GM03348 (cell line): ENCODE data around the gene LXN.
"Not testable (repeated sequence)": the region's sequence is repeated elsewhere in the genome, so short reads cannot be mapped to it uniquely, and the experiment has no call there.

Experiments used
- DNase-seq: peaks from one replicate; pipeline ENCODE4 v3.0.0; 2012; ENCODE audit warnings: low spot score

The LXN gene, protein sequence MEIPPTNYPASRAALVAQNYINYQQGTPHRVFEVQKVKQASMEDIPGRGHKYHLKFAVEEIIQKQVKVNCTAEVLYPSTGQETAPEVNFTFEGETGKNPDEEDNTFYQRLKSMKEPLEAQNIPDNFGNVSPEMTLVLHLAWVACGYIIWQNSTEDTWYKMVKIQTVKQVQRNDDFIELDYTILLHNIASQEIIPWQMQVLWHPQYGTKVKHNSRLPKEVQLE

DNA sequence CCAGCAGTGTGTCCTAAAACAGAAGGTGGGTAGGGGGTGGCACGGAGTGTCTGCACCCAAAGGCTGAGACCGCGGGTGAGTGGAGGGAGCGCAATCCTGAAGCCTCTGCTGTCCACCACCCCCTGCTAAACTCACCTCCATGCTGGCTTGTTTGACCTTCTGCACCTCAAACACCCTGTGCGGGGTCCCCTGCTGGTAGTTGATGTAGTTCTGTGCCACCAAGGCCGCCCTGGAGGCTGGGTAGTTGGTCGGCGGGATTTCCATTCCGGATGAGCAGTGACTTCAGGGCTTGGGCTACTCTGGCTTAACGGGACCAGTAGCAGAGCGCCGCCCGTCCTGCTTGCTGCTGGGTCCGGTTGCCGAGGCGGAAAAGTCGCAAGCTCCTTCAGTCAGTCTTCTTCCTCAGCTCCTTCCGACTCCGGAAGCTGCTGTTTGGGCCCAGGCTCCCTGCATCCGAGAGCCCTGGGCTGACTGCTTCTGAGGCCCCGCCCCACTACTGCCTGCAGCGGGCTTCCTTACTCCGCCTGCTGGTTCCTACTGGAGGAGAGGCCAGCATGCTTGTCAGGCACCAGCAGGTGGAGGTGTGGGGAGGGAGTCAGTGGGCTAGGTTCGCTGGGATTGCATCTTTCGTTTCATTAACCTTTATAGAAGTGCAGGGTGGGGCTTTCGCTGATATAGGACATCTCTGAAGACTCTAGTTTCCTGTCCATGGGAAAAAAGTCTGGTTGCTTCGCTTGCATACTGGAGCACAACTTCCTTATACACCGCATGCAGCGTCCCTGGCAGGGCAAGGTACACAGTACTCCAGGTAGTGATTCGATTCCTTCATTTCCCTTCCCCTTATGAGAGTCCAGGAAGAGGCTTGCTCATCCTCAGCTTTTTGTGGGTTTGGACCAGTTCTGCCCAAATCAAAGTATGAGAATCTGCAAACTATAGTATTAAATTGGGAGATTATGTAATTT lies at the start of gene LXN:
TSS of gene LXN (minus strand) at position 434 of the 962 bp plus-strand sequence. CDS start at position 264, 170 bp downstream.
- DNase-seq, result no peak

DNA sequence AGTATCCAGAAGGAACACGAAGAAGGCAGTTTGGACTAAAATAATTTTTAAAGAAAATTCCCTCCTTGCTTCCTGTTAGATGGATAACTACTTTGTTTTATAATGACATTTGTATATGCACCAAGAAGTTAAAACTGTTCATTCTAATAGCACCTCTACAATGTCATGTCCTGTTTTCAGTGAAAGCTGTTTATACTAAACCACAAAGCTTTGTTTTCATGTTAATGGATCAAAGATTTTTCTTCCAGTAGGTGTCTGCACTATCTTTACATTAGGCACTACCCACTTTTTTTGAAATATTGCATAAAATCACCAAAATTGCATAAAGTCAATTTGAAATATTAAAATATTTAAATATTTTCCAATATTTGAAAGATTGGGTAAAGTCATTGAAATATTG lies 49.7 kb upstream of the LXN start:
- DNase-seq, result no peak

DNA sequence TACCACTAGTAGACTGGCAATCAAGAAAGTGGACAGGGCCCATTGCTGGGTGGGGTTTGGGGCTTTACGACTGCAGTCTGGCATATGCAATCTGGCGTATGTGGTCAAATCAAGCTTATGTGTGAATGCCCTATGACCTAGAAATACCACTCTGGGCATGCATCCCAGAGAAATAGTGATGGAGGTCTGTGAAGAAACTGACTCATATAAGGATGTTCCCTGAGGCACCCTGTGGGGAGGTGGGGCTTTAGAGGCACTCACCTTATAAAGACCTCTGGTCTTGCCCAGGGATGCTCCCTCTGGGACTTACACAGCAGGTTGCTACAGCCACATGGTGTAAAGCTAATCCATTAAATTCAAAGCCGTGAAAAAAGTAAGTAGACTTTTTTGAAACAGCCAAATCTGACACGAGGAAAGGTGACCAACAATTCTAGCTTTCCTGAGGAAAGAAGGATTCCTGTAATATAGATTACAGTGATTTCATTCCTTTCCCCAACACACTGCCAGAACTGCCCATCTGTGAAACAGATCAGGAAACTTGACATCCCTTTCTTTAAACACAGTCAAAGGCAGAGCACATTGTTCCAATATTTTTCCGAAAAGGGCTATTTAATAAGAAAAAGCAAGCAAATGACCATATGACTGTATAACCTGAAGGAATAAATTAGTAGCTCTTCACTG lies 46.2 kb upstream of the LXN start:
- DNase-seq, result peak; percentile 57

DNA sequence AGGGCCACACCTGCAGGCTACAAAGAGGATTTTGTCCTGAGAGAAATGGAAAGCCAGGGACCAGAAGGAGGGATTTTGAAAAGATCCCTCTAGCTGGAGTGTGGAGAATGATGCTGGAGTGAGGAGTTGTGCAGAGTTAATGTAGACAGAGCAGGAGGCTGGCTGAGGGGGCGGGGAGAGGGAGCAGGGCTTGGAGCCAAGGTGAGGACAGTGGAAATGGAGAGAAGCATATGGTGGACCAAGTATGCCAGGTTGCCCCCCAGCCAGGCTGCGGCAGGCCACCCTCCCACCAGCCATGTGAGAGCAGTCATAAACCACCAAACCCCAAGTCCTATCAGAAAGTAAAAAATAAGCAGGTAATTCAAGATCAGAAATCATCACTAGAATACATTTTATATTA lies 45.1 kb upstream of the LXN start:
- DNase-seq, result no peak

DNA sequence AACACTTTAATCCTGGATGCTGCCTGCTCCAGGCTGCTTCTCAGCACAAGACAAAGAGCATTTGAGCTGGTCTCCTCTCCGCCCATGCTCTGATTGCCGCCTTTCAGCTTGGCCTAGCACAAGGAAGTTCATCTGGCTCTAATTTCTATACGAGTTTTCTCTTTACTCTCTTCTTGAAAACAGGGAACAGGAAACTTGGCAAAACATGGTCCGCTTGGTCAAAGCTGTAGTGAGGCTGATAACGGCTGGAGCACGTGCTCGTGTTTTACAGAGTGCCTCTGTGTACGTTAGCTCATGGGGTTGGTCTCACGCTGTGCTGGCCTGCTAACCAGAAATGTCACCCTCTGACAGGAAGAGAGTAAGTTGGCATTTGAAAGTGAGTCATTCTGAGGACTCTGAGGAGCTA lies 40.6 kb upstream of the LXN start:
- no peak for DNase-seq

DNA sequence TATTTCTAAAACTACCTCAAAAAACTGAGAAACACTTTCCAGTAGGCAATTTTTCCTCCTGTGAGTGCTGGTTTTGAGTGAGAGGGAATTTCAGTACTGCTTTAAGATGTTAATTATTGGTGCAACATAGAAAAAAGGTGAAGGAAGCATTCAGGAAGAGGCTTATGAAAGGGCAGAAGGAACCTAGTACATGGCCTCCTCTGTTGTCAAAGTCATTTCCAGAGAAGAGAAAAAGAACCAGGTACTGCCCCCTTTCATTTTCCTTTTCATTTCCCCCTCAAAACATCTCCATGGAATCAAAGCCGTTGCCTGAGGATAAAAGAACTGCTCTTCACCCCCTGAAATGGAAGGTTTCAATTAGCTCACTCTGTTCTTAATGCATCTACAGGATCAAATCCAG lies 40.0 kb upstream of the LXN start:
- no peak for DNase-seq

DNA sequence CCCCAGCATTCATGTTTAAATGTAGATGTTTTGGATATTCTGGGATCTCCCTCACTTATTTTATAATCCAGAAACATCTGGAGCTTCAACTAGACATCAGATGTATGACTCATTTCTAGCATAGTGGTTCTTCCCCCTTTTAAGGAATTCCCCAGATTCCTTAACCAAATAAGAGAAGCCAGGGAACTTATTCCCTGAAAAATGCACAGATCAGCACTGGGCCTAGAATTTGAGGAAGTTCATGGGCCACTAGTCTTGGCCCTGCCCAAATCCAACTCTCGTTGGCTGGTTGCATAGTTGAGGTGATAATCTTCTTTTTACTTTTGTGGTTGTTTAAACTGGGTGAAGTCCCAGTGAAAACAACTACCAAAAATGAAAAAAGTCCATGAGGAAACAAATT lies 39.4 kb upstream of the LXN start:
- DNase-seq, result peak; percentile 84

DNA sequence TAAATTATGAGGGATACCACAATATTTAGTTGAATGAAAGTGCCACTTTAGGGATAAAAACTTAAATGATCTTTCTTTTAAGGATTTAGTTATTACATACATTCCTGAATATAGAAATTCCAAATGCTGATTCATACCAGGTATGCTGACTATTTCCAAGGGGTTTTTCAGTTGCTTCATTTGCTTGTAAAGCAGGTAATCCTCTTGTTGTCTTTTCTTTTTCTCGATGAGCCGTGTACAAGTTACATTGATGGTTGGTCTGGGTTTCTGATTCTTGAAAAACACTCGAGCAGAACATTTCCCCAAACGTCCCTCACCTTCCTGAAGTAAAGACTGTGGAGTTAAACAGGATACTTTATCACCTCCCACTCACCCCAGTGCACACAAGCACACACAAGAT lies 38.2 kb upstream of the LXN start:
- no peak for DNase-seq

DNA sequence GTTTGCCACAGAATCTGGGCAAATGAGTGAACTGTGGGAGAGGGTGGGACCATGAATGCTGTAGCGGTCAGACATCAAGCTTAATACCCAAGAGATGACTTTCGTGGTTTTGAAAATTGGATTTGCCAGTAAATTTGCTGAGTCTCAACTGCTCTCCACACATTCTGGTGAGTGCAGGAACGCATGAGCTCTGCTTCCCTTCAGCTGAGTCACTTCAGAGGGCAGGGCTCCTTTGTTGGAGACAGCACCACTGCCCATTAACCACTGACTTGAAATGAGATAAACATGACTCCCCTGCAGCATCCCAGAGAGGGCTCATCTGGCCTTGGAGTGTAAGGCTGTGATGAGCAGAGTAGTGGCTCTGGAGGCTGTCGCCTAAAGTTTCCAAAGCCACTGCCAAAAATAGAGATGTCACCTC lies 37.2 kb upstream of the LXN start:
- peak; percentile 88 for DNase-seq

DNA sequence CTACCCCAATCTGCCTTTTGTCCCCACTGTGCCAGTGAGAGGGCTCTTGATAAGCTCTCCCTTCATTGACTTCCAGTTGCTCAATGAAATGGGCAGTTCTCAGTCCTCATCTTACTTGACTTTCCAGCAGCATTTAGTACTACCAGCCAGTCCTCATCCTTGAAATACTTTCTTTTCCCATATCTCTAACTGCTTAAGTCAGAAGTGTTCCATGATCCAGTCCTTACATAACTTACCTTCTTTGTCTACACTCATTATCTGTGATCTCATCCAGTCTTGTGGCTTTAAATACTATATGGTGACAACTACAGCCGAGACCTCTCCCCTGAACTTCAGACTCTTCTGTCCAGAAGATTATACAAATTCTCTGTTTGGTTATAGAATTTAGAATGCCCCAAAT lies 31.1 kb upstream of the LXN start:
- no peak for DNase-seq

DNA sequence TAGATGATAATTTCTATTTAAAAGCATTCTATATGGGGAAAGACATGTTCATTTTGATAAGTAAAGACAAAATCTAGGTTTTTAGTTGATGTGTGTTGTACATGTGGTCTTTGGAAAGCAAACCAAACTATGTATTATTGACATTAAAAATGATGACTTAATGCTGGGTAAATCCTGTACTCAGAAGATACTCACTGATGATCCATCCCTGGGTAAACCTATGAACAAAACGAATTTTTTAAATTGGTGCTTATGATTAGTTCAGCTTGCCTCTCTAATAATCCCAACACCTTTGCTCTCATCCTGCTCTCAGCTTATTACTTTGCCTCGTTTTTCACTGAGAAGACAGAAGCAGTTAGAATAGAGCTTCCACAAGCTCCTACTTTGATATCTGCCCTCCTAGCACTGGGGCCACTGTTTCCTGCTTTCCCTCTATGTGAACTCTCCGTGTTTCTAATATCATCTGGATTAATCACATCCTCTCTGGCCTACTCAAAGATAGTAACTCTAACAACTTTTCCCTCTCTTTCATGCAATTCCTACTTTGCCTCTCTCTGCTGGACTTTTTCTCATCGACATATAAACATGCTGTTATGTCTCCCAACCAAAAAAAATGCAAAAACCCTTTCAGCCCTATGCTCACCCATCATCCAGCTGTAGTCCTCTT lies 30.5 kb upstream of the LXN start:
- peak; percentile 68 for DNase-seq

DNA sequence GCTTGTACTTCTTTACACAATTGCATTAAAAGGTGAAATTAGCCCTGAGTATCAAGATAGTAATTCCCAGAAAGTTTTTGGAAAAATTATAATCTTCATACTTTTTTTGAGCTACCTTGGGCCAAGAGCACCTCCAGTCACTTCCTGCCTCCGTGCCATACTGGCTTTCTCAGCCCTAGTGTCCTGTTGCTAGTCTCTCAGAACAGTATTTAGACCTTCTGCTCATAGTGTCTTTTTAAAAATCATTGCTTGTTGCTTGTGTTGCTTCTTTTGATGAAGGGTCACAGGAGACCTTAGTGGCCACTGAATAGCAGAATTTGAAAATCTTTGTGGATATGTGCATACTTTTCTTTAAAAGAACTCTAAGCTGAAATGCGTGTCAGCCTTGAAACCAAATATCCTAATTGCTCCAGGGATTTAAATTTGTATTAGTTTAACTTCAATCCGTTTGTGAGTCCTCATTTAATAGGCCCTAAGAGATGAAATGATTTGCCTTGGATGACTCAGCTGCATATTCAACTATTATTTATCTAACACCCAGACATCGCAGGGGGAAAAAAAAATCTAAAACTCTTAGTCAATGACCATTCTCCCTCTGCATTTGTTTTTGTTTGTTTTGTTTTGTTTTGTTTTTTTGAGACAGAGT lies 29.1 kb upstream of the LXN start:
- DNase-seq, result peak; percentile 20

DNA sequence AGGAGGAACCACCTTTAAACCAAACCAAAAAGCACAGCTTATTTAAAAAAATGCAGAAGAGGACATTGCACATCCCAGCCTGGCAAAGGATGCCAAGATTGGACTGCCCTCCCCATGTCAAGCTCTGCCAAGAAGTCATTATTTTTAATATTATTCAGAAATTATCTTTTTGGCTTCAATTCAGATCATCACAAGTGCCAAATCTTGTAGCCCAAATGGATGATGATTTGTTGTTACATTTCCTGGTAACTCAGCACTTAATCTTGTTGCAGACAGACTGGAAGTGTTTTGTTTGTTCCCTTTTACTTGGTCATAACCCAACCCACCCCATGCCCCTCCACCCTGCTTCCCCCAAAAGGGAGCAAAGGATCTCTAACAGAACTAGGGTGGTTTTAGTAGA lies 28.1 kb upstream of the LXN start:
- DNase-seq, result no peak

DNA sequence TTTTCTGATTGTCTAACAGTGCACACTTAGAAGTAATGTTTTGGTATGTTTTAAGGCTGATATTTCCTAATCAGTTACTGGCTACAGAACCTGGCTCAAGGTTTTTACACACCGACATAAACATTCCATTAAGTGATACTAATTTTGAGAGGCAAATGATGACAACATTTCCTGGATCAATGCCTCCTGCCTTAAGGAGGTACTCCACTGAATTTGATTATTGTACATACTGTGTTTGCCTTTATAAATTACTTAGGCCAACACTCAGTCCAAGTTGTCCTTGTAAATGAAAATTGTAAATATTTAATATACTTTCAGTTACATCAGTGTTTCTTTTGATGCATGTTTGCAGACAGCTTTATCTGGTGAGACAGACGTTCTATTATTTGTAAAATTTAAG lies 24.2 kb upstream of the LXN start:
- DNase-seq, result peak; percentile 31

DNA sequence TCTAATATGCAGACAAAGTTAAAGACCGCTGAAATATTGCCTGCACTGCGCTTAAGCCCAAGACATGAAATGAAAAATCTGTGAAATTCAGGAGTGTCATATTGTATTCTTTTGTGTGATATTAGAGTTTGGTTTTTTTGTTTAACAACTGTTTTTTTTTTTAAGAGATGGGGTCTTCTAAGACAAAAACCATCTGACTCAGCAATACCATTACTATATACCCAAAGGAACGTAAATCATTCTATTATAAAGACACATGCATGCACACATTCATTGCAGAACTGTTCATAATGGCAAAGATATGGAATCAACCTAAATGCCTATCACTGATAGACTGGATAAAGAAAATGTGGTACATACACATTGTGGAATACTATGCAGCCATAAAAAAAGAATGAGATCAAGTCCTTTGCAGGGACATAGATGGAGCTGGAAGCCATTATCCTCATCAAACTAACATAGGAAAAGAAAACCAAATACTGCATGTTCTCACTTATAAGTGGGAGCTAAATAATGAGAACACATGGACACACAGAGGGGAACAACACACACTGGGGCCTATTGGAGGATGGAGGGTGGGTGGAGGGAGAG lies 21.5 kb upstream of the LXN start:
- DNase-seq, result not testable (repeated sequence)

DNA sequence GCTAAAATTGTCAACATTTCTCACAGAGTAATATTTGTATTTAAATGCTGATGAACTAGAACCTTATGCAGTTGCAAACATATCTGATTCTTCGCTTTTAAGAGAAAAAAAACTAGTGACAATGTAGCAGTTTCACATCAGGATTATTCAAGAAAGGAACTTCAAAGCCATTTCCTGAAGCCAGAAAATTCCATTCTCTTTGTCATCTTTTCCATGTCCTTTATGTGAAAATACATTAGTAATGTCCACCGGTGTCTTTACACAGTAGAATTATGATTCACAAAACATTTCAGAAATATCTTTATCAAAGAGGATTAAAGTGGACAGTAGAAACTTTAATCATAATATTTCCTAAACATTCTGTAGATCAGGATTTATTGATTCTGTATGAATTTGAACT lies 12.7 kb upstream of the LXN start:
- DNase-seq, result no peak

DNA sequence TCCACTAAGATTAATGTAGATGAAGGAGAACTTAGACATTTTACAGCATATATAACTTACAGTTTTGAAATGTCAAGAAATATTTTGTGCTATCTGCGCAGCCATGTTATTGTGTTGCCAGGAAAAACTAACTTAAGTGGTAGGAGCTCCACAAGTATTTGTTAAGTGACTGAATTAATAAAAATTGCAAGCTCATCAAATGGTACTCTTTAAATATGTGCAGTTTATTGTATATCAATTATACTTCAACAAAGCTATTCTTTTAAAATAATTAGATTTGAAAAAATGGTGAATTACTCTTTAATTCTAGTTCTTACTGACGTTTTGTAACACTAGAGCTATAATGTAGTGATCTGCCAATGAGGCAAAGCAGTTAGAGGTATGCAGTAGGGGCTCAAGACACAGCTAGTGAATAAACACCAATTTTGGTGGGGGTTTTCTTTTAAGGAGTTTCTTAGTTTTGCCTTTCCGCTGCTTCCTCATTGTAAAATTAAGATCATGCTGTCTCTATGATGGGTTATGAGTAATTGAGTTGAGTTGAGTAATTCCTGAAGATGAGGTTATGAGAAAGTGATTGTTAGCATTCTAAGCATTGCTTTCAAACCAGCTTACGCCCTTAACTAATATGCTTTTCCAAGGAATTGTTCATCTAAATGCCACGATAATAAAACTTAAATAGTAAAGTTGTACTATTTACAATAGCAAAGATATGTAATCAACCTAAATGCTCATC lies 10.9 kb upstream of the LXN start:
- peak; percentile 67 for DNase-seq

DNA sequence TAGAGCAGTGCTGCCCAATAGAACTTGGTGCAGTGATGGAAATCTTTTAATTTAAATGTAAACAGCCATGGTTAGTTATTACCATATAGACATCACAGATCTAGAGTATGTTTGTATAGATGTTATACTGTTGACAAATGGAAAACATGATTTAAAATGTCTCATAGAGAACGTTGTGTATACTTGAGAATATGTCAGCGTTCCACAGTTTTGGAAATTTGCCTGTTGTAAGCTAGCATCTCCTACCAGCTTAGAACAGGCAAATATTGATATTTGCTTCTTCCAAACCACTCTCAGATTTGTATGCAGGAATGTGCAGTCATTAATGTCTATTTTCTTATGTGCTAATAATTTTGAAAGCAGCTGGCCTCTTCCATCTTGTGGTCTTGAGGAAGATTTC lies 8.4 kb upstream of the LXN start:
- no peak for DNase-seq

DNA sequence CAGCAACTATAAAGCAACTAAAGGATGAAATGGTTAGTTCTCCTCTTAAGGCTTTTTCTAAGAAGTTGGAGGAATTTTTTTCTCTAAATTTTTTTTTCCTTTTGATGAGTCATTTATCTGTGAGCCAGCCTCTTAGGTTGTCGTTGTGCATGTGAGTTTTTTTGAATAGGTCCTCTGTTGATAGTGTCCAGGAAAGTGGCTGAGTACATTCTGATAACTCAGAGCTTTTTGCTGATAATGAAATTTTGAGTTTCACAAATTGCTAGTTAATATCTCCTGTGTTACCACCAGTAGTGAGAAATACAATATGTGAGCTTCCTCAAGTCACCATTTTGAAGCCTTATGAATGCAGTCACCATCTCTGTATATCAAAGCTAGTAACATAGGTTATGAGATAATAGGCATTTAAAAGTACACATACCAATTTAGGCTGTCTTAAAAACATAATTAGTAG lies 7.1 kb upstream of the LXN start:
- DNase-seq, result no peak

DNA sequence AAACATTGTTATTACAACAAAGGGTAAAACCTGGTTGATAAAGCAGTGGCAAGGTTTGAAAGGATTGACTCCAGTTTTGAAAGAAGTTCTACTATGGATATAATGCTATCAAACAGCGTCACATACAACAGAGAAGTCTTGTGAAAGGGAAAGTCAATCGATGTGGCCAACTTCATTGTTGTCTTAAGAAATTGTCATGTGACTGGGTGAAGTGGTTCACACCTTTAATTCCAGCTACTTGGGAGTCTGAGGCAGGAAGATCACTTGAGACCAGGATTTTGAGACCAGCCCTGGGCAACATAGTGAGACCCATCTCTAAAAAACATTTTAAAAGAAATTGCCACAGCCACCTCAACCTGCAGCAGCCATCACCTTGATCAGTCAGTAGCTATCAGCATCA lies 6.2 kb upstream of the LXN start:
- DNase-seq, result no peak

DNA sequence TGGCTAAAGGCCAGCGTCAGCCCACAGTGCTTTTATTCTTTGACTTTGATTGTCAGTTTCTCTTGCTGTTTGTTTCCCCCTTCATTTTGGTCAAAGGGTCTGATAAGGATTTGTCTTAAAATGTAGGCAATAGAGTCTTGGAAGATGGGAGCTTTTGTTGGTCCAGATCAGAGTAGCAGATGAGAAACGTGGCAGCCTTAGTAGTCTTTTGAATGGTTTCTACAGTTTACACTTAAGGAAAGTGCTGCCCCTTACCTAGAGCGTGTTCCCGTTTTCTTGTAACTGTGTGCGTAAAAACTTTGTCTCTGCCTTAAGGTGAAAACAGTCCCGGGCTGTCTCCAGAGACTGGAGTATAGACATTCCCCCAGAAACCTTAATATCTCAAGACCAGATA lies 630 bp downstream of the LXN start:
- no peak for DNase-seq
